B cell (primary cell): ENCODE results near the gene BEAN1. TPM values are rescaled to one million over a fixed set of nuclear protein-coding genes. Genes with fewer than 3 reads are reported as not detected.

Experiments
- ATAC-seq: fragments of 200-7000 bp; cut with Tn5 transposase; one replicate; pipeline ENCODE4 v1.10.0; 2021; ENCODE audit warnings: low read depth, mild to moderate bottlenecking, moderate number of reproducible peaks, moderate library complexity
- CTCF ChIA-PET: fragments of 350-600 bp; sonication (Branson Sonifier 250); formaldehyde crosslinking; loops from one replicate; lab custom pipeline; 2021; ENCODE audit warnings: antibody characterized with exemption, inconsistent platforms; lab: Charles Lee
- POLR2A ChIA-PET: fragments of 350-600 bp; sonication (Branson Sonifier 250); formaldehyde crosslinking; loops from one replicate; lab custom pipeline; 2021; ENCODE audit warnings: antibody characterized with exemption; lab: Charles Lee
- DNase-seq: peaks from one replicate; pipeline ENCODE4 v3.0.0; 2013
- H2AFZ ChIP-seq: 2 replicates; pipeline ENCODE4 v1.6.1; 2012; ENCODE audit warnings: mild to moderate bottlenecking, low read depth, low read length; ENCODE audit not compliant: insufficient read depth, poor library complexity, severe bottlenecking
- H3K27ac ChIP-seq, 2 donors: 1 replicate in 1 of 2; 2 replicates in 1 of 2; pipeline ENCODE4 v1.5.1; 2012 to 2013; ENCODE audit warnings: low read length in 2 of 2, mild to moderate bottlenecking in 2 of 2, moderate library complexity in 1 of 2
- H3K27me3 ChIP-seq, 4 experiments: fragments of 200-600 bp in 1 of 4; sonication (generic) in 1 of 4; replicated peaks in 1 of 4; 1 replicate in 2 of 4; 2 replicates in 2 of 4; pipeline versions ENCODE4 v1.6.1 to v1.7.0; 2013 to 2016; ENCODE audit warnings: low read length in 3 of 4, mild to moderate bottlenecking in 2 of 4, mixed read lengths in 1 of 4, moderate library complexity in 1 of 4; ENCODE audit not compliant: insufficient read depth in 4 of 4, control insufficient read depth in 3 of 4; ENCODE audit errors: control extremely low read depth in 1 of 4
- H3K36me3 ChIP-seq, 2 experiments: replicated peaks in 1 of 2; 1 replicate in 1 of 2; 2 replicates in 1 of 2; pipeline versions ENCODE4 v1.6.1 to v1.7.1; 2013; ENCODE audit warnings: low read length in 1 of 2; ENCODE audit not compliant: insufficient read depth in 2 of 2, control insufficient read depth in 1 of 2; ENCODE audit errors: control extremely low read depth in 1 of 2, extremely low read depth in 1 of 2
- H3K4me1 ChIP-seq, 2 donors: fragments of 200-600 bp in 1 of 2; sonication (generic) in 1 of 2; 1 replicate in 1 of 2; 2 replicates in 1 of 2; pipeline versions ENCODE4 v1.5.1 to v1.6.1; 2013 to 2017; ENCODE audit warnings: low read length in 2 of 2; ENCODE audit not compliant: control insufficient read depth in 2 of 2, insufficient read depth in 2 of 2
- H3K4me2 ChIP-seq: replicated peaks from 2 replicates; pipeline ENCODE3; 2012; ENCODE audit warnings: mild to moderate bottlenecking, low read depth, low read length; ENCODE audit not compliant: poor library complexity, severe bottlenecking
- H3K4me3 ChIP-seq, 5 experiments: fragments of 200-600 bp in 1 of 5; sonication (generic) in 1 of 5; 1 replicate in 3 of 5; 2 replicates in 2 of 5; pipeline versions ENCODE4 v1.5.1 to v1.7.0; 2011 to 2016; ENCODE audit warnings: low read length in 4 of 5, mild to moderate bottlenecking in 4 of 5, low read depth in 2 of 5, control low read depth in 1 of 5, moderate library complexity in 1 of 5; ENCODE audit not compliant: insufficient read depth in 1 of 5; ENCODE audit errors: control extremely low read depth in 1 of 5, extremely low read depth in 1 of 5
- H3K79me2 ChIP-seq: fragments of 200-600 bp; sonication (generic); one replicate; pipeline ENCODE4 v1.6.0; 2016; ENCODE audit warnings: low read length; ENCODE audit not compliant: control insufficient read depth, insufficient read depth
- H3K9ac ChIP-seq: fragments of 200-600 bp; sonication (generic); 2 replicates; pipeline ENCODE4 v1.6.1; 2017; ENCODE audit warnings: mild to moderate bottlenecking, low read length, moderate library complexity
- H3K9me3 ChIP-seq, 3 donors: one replicate each; pipeline versions ENCODE4 v1.6.1 to v1.7.1; 2013; ENCODE audit warnings: low read length in 2 of 3; ENCODE audit not compliant: control insufficient read depth in 2 of 3, insufficient read depth in 1 of 3; ENCODE audit errors: control extremely low read depth in 1 of 3
- H4K20me1 ChIP-seq: 2 replicates; pipeline ENCODE4 v1.6.0; 2012; ENCODE audit warnings: mild to moderate bottlenecking, low read length; ENCODE audit not compliant: insufficient read depth, control insufficient read depth, poor library complexity, severe bottlenecking
- H3K27ac Mint-ChIP-seq: one replicate; pipeline ENCODE4 v1.8.0; 2021; ENCODE audit warnings: mixed read lengths
- H3K27me3 Mint-ChIP-seq: one replicate; pipeline ENCODE4 v1.8.0; 2021; ENCODE audit warnings: mixed read lengths
- H3K4me1 Mint-ChIP-seq: one replicate; pipeline ENCODE4 v1.8.0; 2021; ENCODE audit warnings: mixed read lengths
- H3K4me3 Mint-ChIP-seq: one replicate; pipeline ENCODE4 v1.8.0; 2021; ENCODE audit warnings: mixed read lengths
- H3K9me3 Mint-ChIP-seq: one replicate; pipeline ENCODE4 v1.8.0; 2022; ENCODE audit warnings: mixed read lengths; ENCODE audit not compliant: insufficient read depth
- EZH2 ChIP-seq: IDR thresholded peaks from 2 replicates; pipeline ENCODE4 v1.6.1; 2012; ENCODE audit warnings: borderline replicate concordance, low read depth, mild to moderate bottlenecking, moderate library complexity, low read length; ENCODE audit not compliant: insufficient read depth, poor library complexity, severe bottlenecking
- WGBS: methylation state at CpG from one replicate; pipeline ENCODE4 v1.1.5; 2013; ENCODE audit warnings: missing lambda C conversion rate; ENCODE audit not compliant: insufficient coverage; 5-methylcytosine and 5-hydroxymethylcytosine counted together
- intact Hi-C: fragments of 100-400 bp; cut with micrococcal nuclease; formaldehyde crosslinking; loops from one replicate; pipeline ENCODE4 v1.10.0; 2022
- polyA plus RNA-seq: library from polyadenylated mRNA; depleted of rRNA; stranded (reverse); fragments of >200 nt; gene quantifications from 2 replicates; pipeline ENCODE4 v1.2.3, GENCODE V29; 2012
- total RNA-seq, 2 donors: library from RNA; stranded (reverse); fragments of 120-200 nt in 1 of 2; gene quantifications; 1 replicate in 1 of 2; 2 replicates in 1 of 2; pipeline versions ENCODE4 v1.2.3 to v1.2.4, GENCODE V29; 2013 to 2022
- TF ChIP-seq, protein P1 (sequence below): fragments of 200-600 bp; IDR thresholded peaks from one replicate; pipeline ENCODE4 v1.8.0; 2022; ENCODE audit warnings: antibody characterized with exemption, mild to moderate bottlenecking

Gene BEAN1
- total and polyA plus RNA-seq, 2 donors (not counting 1 experiment from before 2014, with no cell fraction given): not detected

DNA sequence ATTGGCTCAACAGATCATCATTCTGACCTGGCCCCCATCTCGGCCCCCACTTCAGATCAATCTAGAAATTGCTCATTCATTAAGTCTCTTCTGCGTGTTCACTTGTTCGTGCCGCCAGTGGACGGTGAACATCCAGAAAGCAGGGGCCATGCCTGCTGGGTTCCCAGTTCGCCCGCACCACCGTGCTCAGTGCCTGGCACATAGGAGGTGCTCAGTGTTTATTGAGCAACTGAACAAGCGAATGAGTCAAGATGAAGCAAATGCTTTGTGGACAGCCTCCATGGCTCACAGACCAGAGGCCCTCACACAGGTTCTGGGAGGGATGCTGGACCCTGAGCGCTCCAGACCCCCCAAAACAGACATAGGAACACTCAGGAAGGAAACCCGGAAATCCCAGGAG lies 13.9 kb downstream of the BEAN1 start:
- peaks cover 38% of the 10 kb centered on the region for H3K27me3 Mint-ChIP-seq
- WGBS: 93% methylated on average over 11 of the region's 11 CpGs
- H3K4me2 ChIP-seq: no peak overlapping the region

DNA sequence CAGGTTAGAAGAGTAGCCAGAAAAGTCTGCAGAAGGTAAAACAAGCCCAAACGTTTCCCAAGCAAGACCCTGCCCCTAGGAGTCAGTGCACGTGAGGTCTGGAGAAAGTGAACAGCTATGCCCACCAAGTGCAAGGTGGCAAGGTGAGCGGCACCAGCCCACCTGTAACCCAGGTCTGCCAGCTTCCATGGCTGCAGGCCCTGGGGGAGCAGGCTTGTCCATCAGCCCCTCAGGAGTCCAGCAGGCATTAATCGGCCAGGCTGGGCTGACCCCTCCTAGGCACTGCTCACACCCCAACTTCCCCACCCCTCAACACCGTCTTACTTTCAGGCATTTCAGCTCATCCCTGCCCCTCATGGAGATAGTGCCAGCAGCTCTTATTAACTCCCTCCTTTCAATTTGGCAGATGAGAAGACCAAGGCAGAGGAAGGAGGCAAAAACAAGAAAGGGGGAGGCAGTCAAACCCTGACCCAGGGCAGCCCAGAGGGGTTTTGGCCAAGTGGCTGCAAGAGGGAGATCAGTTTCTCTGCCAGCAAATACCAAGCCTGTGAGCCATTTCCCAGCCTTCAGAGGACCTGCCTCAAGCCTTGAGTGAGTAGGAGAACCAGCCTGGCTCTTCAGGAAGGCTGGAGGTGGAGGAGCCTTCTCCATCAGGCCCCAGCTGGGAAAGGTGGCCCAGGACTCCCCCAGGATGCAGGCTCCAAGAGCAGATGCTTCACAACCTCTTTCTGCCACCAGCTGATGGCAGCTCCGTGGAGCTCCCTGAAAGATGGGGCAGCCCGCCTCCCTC lies 14.7 kb downstream of the BEAN1 start:
- H3K27me3 ChIP-seq: peaks cover 0 to 13% (median 5%) of the 10 kb centered on the region in 4 experiments
- CTCF ChIA-PET: no interaction called here
- no peak overlapping the region for H3K9ac ChIP-seq
- Mint-ChIP-seq H3K27me3 (peaks cover 44% of the 10 kb centered on the region), H3K4me3 (no peak overlapping the region), H3K27ac (no peak overlapping the region), H3K4me1 (no peaks in the 10 kb centered on the region), H3K9me3 (no peaks in the 10 kb centered on the region)
- no peaks in the 10 kb centered on the region for H3K79me2 ChIP-seq
- TF ChIP-seq, protein P1, sequence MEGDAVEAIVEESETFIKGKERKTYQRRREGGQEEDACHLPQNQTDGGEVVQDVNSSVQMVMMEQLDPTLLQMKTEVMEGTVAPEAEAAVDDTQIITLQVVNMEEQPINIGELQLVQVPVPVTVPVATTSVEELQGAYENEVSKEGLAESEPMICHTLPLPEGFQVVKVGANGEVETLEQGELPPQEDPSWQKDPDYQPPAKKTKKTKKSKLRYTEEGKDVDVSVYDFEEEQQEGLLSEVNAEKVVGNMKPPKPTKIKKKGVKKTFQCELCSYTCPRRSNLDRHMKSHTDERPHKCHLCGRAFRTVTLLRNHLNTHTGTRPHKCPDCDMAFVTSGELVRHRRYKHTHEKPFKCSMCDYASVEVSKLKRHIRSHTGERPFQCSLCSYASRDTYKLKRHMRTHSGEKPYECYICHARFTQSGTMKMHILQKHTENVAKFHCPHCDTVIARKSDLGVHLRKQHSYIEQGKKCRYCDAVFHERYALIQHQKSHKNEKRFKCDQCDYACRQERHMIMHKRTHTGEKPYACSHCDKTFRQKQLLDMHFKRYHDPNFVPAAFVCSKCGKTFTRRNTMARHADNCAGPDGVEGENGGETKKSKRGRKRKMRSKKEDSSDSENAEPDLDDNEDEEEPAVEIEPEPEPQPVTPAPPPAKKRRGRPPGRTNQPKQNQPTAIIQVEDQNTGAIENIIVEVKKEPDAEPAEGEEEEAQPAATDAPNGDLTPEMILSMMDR: no peak
- no peak for TF ChIP-seq EZH2
- intact Hi-C loops: no loop called here
- no peaks in the 10 kb centered on the region for H4K20me1 ChIP-seq
- ATAC-seq (no peak), DNase-seq (no peak)
- no peaks in the 10 kb centered on the region for H3K36me3 ChIP-seq
- no peaks in the 10 kb centered on the region for H3K4me1 ChIP-seq
- POLR2A ChIA-PET: no interaction called here
- no peak overlapping the region for H3K4me3 ChIP-seq
- H3K27ac ChIP-seq: no peak overlapping the region
- H2AFZ ChIP-seq: no peak overlapping the region
- H3K9me3 ChIP-seq: no peaks in the 10 kb centered on the region
- H3K4me2 ChIP-seq: no peak overlapping the region
- WGBS: 85% methylated on average over 4 of the region's 7 CpGs

More for the DNA sequence above, 13.9 kb downstream of the BEAN1 start:
- CTCF ChIA-PET: no interaction called here
- H3K79me2 ChIP-seq: no peaks in the 10 kb centered on the region
- DNase-seq (no peak), ATAC-seq (no peak)
- H3K27ac ChIP-seq: no peak overlapping the region
- no peaks in the 10 kb centered on the region for H3K36me3 ChIP-seq
- H3K9ac ChIP-seq: no peak overlapping the region
- H2AFZ ChIP-seq: no peak overlapping the region
- H3K4me3 ChIP-seq: no peak overlapping the region
- POLR2A ChIA-PET: no interaction called here
- H3K4me1 ChIP-seq: no peaks in the 10 kb centered on the region
- H3K9me3 ChIP-seq: no peaks in the 10 kb centered on the region
- H3K4me1 Mint-ChIP-seq: no peaks in the 10 kb centered on the region
- no peaks in the 10 kb centered on the region for H4K20me1 ChIP-seq
- H3K9me3 Mint-ChIP-seq: no peaks in the 10 kb centered on the region
- intact Hi-C loops: no loop called here
- H3K4me3 Mint-ChIP-seq: no peak overlapping the region
- peaks cover 0 to 15% (median 5%) of the 10 kb centered on the region in 4 experiments for H3K27me3 ChIP-seq
- TF ChIP-seq, protein P1: no peak
- TF ChIP-seq EZH2: no peak
- H3K27ac Mint-ChIP-seq: no peak overlapping the region
